Measurements from ENCODE around the gene SMPDL3B.

DNA sequence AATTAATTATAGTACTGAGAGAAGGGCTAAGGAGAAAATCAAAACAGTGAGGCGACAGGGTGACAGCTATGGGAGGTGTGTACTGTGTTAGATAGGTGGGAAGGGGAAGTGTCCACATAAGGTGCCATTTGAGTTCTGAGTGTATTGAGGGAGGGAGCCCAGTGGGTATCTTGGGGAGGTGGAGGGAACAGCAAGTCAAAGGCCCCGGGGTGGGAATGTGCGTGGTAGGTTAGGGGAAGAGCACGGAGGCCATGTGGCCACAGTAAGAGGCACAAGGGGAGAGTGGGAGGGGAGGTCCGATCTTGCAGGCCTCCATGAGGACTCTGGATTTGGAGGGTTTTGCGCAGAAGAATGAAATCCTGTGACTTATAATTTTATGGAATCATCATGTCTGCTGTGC, 22.0 kb downstream of the SMPDL3B start:
- TF ChIP-seq, protein P1, sequence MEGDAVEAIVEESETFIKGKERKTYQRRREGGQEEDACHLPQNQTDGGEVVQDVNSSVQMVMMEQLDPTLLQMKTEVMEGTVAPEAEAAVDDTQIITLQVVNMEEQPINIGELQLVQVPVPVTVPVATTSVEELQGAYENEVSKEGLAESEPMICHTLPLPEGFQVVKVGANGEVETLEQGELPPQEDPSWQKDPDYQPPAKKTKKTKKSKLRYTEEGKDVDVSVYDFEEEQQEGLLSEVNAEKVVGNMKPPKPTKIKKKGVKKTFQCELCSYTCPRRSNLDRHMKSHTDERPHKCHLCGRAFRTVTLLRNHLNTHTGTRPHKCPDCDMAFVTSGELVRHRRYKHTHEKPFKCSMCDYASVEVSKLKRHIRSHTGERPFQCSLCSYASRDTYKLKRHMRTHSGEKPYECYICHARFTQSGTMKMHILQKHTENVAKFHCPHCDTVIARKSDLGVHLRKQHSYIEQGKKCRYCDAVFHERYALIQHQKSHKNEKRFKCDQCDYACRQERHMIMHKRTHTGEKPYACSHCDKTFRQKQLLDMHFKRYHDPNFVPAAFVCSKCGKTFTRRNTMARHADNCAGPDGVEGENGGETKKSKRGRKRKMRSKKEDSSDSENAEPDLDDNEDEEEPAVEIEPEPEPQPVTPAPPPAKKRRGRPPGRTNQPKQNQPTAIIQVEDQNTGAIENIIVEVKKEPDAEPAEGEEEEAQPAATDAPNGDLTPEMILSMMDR (IDR thresholded peaks at IDR 0.05), result no peak
- TF ChIP-seq ZNF317 (CRISPR knock-in tag; IDR thresholded peaks at IDR 0.05; ENCODE audit: borderline replicate concordance, low read depth) (no peak), NFE2L1 (CRISPR knock-in tag; IDR thresholded peaks at IDR 0.05) (no peak)
